ACHN (cell line): ENCODE measurements around the gene VSIG10.
A peak's percentile ranks its signal among the peaks of the same experiment; 100 is the strongest.
"Not testable (repeated sequence)": the region's sequence is repeated elsewhere in the genome, so short reads cannot be mapped to it uniquely, and the experiment has no call there.

Source experiments
- DNase-seq: peaks from one replicate; pipeline ENCODE4 v3.0.0-alpha.2; 2015
- in situ Hi-C: cut with HindIII; loops from 2 replicates; pipeline ENCODE4 v1.10.0; 2017; ENCODE audit warnings: low sequenced_read_pairs, low pct_ligation_motif_present, low pct_unique_long_range_greater_than_20kb

The VSIG10 gene

GRCh38 chr12:118120579-118121363 lies 17.0 kb upstream of the VSIG10 start:
- in situ Hi-C loops: no loop called here
- peak; percentile 81 for DNase-seq

DNA sequence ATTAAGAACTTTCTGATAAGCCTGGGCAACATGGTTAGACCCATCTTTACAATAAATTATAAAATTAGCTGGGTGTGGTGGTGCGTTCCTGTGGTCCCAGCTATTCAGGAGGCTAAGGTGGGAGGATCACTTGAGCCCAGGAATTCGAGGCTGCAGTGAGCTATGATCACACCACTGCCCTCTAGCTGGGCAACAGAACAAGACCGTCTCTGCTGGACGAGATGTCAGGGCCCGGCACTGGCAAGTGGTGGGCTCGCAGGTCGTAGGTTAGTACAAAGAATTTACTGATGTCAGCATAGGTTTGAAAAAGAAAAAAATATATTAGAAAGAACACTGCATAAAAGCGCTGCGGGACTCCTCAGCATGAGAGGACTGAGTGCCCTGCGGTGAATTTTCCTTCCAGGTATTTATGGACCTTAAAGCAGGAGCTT lies 15.7 kb upstream of the VSIG10 start:
- in situ Hi-C loops: no loop called here
- no peak for DNase-seq

DNA sequence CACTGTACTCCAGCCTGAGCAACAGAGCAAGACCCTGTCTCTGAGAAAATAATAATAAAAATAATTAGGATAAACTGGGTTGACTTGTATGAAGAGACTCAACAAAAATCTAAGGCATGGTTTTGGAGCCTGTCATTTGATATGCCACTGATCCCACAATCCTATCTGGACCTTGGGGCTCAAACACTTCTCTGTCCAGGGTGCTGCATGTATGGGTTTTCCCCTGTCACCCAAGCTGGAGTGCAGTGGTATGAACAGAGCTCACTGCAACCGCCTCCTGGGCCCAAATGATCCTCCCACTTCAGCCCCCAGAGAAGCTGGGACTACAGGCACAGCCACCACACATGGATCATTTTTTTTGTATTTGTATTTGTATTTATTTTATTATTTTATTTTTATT lies 5.3 kb upstream of the VSIG10 start:
- no peak for DNase-seq
- in situ Hi-C loops: no loop called here

DNA sequence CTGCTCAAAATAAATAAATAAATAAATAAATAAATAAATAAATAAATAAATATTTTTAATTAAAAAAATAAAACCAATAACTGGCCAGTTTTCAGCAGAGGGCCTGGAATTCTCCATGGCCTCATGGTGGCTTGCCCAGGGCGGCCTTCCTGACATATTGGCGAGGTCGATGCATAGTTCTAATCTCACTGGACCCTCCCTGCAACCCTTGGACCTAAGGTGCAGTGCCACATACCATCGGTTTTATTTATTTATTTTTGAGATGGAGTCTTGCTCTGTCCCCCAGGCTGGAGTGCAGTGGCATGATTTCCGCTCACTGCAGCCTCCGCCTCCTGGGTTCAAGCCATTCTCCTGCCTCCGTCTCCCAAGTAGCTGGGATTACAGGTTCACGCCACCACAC lies 3.9 kb upstream of the VSIG10 start:
- DNase-seq: no peak
- in situ Hi-C loops: no loop called here

DNA sequence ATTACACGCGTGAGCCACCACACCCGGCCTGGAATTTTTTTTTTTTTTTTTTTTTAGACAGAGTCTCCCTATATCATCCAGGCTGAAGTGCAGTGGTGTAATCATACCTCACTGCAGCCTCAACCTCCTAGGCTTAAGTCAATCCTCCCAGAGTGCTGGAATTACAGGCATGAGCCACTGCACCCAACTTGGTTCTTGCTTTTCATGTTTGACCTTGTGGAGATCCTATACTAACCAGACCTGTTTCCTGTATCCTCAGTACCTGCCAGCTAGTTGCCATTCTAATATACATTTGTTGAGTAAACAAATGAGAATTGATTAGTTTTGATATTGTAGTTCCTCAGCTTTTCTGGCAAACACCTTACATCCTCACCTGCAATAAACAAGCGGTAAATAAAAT lies 3.2 kb upstream of the VSIG10 start:
- DNase-seq: no peak
- in situ Hi-C loops: no loop called here

DNA sequence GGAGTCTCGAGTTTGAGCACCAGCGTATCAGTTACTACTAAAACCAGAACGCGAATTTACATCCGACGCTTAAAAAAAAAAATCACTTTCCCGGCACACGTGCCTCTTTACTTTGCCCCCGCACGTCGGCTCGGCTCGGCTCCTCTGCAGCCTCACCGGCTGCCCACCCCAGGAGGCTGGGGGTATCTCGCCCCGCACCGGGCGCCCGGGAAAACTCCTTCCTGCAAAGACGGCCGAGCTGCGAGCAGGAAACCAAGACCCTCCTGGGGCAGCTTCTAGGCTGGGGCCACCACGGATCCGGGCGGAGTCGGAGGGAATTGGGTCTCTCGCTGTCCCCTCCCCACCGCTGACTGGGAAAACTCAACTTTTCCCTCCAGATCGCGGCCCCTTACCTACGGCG lies 610 bp downstream of the VSIG10 start:
- in situ Hi-C loops: no loop called here
- peak; percentile 41 for DNase-seq

- in situ Hi-C loops: no loop called here
- DNase-seq: peak; percentile 13
These were observed 1.2 kb downstream of the VSIG10 start for GRCh38 chr12:118102609-118103008.

DNA sequence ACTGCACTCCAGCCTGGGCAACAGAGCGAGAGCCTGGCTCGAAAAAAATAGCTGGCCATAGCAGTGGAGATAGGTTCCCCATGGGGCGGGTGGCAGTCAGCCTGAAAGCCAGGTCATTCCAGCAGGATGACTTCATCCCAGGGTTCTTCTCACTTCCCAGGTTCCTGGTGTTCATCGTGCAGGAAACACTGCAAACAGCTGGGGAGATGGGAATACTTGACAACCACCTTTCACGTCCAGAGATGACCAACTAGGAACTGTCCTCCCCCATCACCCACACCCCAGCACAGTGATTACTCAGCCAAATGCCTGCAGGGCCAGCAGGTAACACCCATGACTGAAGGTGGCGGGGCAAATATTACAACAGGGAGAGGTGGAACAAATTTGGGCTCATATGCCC lies 1.7 kb downstream of the VSIG10 start:
- in situ Hi-C loops: no loop called here
- peak; percentile 71 for DNase-seq

GRCh38 chr12:118101051-118101450 lies 2.8 kb downstream of the VSIG10 start:
- in situ Hi-C loops: no loop called here
- no peak for DNase-seq

GRCh38 chr12:118098911-118099671 lies 4.7 kb downstream of the VSIG10 start:
- no peak for DNase-seq
- in situ Hi-C loops: no loop called here

- no peak for DNase-seq
- in situ Hi-C loops: no loop called here
These were observed 5.4 kb downstream of the VSIG10 start for GRCh38 chr12:118098401-118098800.

- in situ Hi-C loops: no loop called here
- no peak for DNase-seq
These were observed 9.8 kb downstream of the VSIG10 start for GRCh38 chr12:118094039-118094438.

- in situ Hi-C loops: no loop called here
- no peak for DNase-seq
These were observed 14.0 kb downstream of the VSIG10 start for GRCh38 chr12:118089782-118090181.

DNA sequence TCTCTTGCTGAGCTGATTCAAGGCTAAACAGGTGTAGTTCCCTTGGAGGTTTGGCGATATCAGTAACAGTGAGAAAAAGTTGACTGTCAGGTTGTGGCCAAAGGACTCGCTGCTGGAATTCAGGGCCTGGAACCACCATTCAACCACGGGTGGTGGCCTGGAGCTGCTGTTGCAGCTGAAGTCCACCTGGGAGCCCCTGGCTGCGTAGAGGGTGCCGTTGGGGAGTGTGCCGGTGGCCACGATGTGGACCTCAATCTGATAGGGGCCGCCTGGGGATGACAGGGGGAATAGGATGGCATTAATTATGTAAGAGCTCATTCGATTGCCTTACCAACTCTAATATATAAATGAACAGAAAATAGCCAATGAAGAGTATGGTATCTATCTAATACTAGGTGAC lies 21.6 kb downstream of the VSIG10 start:
- in situ Hi-C loops: no loop called here
- DNase-seq: no peak

- in situ Hi-C loops, DNase-seq: not testable (repeated sequence)
These were observed 22.3 kb downstream of the VSIG10 start for GRCh38 chr12:118081521-118081920.

DNA sequence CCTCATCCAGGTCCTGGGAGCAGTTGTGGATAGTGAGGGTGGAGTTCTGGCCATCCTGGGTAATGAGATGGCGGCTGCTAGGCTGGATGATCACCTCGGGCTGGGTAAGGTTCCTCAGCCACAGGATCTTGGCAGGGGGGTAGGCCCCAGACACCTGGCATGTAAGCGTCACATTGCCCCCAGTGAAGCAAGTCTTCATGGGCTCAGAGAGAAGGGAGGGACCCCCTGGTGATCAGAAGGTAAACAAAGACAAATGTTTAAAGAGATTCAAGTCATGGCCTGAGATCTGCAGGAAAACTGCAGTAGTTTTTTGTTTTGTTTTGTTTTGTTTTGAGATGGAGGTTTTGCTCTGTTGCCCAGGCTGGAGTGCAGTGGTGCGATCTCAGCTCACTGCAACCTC lies 30.0 kb downstream of the VSIG10 start:
- no peak for DNase-seq
- in situ Hi-C loops: no loop called here

- no peak for DNase-seq
- in situ Hi-C loops: no loop called here
These were observed 33.2 kb downstream of the VSIG10 start for GRCh38 chr12:118070650-118071049.

DNA sequence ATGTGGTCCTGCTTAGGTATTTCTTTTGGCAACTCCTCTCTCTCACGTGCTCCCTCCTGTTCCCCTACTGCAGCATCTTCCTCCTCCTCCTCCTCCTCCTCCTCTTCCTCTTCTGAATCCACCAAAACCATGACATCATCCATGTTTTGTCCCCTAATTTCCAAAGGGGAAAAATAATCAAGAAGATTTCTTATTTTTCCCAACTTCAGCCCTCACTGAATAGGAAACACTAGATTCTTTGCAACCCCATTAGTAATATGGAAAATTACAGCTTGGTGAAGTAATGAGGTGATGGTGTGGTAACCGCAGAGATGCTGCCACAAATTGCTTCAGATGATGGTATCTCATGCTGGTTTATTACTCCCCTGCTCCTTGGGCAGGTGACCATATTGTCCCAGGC lies 35.4 kb downstream of the VSIG10 start:
- in situ Hi-C loops: no loop called here
- DNase-seq: no peak

DNA sequence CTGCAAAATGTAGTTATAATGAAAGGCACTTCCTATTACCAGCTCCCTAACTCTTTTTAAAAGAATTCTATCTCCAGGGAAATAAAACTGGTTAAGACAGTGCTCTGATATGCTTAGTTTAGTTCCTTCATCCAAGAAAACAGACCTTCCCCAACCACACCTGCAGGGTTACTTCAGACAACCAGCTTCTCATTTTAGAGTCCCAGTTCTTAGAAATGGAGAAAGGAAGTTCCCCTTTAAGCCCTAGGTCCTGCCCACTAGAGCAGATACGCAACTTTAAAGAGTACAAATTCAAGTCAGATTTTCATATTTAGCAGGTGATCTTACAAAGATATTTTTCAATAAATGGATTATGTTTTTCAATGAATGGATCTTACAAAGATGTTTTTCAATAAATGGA lies 38.4 kb downstream of the VSIG10 start:
- in situ Hi-C loops: no loop called here
- no peak for DNase-seq

- DNase-seq: peak; percentile 42
- in situ Hi-C loops: no loop called here
These were observed 39.2 kb downstream of the VSIG10 start for GRCh38 chr12:118064608-118065007.
